ENCODE data around the gene YPEL3.
A peak's percentile ranks its signal among the peaks of the same experiment; 100 is the strongest.

The YPEL3 gene

DNA sequence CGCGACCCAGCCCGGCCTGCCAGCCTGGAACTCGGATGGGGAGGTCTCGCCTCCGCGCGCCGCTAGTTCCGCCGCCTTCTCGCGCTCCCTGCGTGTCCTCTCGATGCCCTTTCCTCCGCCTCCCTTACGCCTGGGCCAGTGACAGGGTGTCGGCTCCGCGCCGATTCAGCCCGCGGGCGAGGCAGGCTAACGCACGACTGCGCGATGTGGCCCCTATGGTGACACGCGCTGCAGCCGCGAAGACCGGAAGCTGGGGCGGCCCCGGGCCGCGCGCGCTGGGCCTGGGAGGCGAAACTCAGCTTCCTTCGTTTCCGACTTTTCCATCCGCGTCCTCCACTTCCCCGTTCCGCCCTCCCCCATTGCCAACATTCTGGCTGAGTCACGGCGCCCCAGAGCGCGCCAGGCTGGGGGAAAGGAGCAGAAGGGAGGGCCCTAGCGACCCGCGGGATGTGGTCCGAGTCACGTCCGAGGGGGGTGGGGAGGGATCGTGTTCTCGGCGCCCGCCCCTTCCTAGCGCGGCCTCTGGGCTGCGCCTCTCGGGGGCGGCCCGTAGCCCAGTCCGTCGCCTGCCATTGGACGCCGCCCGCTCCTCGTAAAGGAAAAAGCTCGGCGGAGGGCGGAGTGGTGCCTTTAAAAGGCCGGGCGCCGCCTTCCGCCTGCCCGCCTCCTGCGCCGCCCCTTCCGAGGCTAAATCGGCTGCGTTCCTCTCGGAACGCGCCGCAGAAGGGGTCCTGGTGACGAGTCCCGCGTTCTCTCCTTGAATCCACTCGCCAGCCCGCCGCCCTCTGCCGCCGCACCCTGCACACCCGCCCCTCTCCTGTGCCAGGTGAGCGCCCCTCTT lies 30.7 kb downstream of the YPEL3 start, which contains the start of gene ALDOA (continued):
- peak; percentile 62; the same call in 1 of the 2 replicates for TF ChIP-seq YY1 (tag by site-specific recombination; IDR thresholded peaks at IDR 0.05)
- TF ChIP-seq, protein P1, sequence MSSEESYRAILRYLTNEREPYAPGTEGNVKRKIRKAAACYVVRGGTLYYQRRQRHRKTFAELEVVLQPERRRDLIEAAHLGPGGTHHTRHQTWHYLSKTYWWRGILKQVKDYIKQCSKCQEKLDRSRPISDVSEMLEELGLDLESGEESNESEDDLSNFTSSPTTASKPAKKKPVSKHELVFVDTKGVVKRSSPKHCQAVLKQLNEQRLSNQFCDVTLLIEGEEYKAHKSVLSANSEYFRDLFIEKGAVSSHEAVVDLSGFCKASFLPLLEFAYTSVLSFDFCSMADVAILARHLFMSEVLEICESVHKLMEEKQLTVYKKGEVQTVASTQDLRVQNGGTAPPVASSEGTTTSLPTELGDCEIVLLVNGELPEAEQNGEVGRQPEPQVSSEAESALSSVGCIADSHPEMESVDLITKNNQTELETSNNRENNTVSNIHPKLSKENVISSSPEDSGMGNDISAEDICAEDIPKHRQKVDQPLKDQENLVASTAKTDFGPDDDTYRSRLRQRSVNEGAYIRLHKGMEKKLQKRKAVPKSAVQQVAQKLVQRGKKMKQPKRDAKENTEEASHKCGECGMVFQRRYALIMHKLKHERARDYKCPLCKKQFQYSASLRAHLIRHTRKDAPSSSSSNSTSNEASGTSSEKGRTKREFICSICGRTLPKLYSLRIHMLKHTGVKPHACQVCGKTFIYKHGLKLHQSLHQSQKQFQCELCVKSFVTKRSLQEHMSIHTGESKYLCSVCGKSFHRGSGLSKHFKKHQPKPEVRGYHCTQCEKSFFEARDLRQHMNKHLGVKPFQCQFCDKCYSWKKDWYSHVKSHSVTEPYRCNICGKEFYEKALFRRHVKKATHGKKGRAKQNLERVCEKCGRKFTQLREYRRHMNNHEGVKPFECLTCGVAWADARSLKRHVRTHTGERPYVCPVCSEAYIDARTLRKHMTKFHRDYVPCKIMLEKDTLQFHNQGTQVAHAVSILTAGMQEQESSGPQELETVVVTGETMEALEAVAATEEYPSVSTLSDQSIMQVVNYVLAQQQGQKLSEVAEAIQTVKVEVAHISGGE (tag by site-specific recombination; conservative IDR thresholded peaks at IDR 0.05; ENCODE audit: low read depth), result peak; percentile 94
- TF ChIP-seq, protein P2, sequence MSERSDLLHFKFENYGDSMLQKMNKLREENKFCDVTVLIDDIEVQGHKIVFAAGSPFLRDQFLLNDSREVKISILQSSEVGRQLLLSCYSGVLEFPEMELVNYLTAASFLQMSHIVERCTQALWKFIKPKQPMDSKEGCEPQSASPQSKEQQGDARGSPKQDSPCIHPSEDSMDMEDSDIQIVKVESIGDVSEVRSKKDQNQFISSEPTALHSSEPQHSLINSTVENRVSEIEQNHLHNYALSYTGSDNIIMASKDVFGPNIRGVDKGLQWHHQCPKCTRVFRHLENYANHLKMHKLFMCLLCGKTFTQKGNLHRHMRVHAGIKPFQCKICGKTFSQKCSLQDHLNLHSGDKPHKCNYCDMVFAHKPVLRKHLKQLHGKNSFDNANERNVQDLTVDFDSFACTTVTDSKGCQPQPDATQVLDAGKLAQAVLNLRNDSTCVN (tag by site-specific recombination; optimal IDR thresholded peaks at IDR 0.05), result peak; percentile 100
- TF ChIP-seq ZNF76 (tag by site-specific recombination; IDR thresholded peaks at IDR 0.05; ENCODE audit: borderline replicate concordance, low read depth), result peak; percentile 76; the same call in 1 of the 2 replicates
- TF ChIP-seq SP7 (tag by site-specific recombination; IDR thresholded peaks at IDR 0.05), result peak; percentile 95
- peak; percentile 64; the same call in 1 of the 2 replicates for TF ChIP-seq ZNF777 (tag by site-specific recombination; IDR thresholded peaks at IDR 0.05; ENCODE audit: borderline replicate concordance)
- TF ChIP-seq ZSCAN16 (tag by site-specific recombination; IDR thresholded peaks at IDR 0.05), result peak; percentile 48; the same call in 1 of the 2 replicates
- TF ChIP-seq ZNF501 (tag by site-specific recombination; IDR thresholded peaks at IDR 0.05), result peak; percentile 95
- peak; percentile 78 for TF ChIP-seq ZNF146 (tag by site-specific recombination; IDR thresholded peaks at IDR 0.05)
- TF ChIP-seq, protein P3, sequence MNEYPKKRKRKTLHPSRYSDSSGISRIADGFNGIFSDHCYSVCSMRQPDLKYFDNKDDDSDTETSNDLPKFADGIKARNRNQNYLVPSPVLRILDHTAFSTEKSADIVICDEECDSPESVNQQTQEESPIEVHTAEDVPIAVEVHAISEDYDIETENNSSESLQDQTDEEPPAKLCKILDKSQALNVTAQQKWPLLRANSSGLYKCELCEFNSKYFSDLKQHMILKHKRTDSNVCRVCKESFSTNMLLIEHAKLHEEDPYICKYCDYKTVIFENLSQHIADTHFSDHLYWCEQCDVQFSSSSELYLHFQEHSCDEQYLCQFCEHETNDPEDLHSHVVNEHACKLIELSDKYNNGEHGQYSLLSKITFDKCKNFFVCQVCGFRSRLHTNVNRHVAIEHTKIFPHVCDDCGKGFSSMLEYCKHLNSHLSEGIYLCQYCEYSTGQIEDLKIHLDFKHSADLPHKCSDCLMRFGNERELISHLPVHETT (tag by site-specific recombination; IDR thresholded peaks at IDR 0.05), result peak; percentile 85
- peak; percentile 94 for TF ChIP-seq ZNF341 (tag by site-specific recombination; IDR thresholded peaks at IDR 0.05; ENCODE audit: low read depth)
- TF ChIP-seq, protein P4, sequence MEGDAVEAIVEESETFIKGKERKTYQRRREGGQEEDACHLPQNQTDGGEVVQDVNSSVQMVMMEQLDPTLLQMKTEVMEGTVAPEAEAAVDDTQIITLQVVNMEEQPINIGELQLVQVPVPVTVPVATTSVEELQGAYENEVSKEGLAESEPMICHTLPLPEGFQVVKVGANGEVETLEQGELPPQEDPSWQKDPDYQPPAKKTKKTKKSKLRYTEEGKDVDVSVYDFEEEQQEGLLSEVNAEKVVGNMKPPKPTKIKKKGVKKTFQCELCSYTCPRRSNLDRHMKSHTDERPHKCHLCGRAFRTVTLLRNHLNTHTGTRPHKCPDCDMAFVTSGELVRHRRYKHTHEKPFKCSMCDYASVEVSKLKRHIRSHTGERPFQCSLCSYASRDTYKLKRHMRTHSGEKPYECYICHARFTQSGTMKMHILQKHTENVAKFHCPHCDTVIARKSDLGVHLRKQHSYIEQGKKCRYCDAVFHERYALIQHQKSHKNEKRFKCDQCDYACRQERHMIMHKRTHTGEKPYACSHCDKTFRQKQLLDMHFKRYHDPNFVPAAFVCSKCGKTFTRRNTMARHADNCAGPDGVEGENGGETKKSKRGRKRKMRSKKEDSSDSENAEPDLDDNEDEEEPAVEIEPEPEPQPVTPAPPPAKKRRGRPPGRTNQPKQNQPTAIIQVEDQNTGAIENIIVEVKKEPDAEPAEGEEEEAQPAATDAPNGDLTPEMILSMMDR (tag by site-specific recombination; IDR thresholded peaks at IDR 0.05), result peak; percentile 34
- TF ChIP-seq KLF1 (tag by site-specific recombination; IDR thresholded peaks at IDR 0.05), result peak; percentile 88
- no peak for TF ChIP-seq ZNF830 (tag by site-specific recombination; IDR thresholded peaks at IDR 0.05; ENCODE audit: low read depth)
- TF ChIP-seq ZNF623 (tag by site-specific recombination; IDR thresholded peaks at IDR 0.05), result 0 out of 2 replicates have a peak, but pooled peaks have one; percentile 4
- peak; percentile 98 for TF ChIP-seq ZBTB20 (tag by site-specific recombination; IDR thresholded peaks at IDR 0.05)
- TF ChIP-seq, protein P5, sequence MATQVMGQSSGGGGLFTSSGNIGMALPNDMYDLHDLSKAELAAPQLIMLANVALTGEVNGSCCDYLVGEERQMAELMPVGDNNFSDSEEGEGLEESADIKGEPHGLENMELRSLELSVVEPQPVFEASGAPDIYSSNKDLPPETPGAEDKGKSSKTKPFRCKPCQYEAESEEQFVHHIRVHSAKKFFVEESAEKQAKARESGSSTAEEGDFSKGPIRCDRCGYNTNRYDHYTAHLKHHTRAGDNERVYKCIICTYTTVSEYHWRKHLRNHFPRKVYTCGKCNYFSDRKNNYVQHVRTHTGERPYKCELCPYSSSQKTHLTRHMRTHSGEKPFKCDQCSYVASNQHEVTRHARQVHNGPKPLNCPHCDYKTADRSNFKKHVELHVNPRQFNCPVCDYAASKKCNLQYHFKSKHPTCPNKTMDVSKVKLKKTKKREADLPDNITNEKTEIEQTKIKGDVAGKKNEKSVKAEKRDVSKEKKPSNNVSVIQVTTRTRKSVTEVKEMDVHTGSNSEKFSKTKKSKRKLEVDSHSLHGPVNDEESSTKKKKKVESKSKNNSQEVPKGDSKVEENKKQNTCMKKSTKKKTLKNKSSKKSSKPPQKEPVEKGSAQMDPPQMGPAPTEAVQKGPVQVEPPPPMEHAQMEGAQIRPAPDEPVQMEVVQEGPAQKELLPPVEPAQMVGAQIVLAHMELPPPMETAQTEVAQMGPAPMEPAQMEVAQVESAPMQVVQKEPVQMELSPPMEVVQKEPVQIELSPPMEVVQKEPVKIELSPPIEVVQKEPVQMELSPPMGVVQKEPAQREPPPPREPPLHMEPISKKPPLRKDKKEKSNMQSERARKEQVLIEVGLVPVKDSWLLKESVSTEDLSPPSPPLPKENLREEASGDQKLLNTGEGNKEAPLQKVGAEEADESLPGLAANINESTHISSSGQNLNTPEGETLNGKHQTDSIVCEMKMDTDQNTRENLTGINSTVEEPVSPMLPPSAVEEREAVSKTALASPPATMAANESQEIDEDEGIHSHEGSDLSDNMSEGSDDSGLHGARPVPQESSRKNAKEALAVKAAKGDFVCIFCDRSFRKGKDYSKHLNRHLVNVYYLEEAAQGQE (tag by site-specific recombination; IDR thresholded peaks at IDR 0.05), result peak; percentile 58; the same call in 1 of the 2 replicates
- peak; percentile 98 for TF ChIP-seq ZBTB7A (tag by site-specific recombination; IDR thresholded peaks at IDR 0.05; ENCODE audit: low read depth)
- TF ChIP-seq ZNF548 (tag by site-specific recombination; IDR thresholded peaks at IDR 0.05), result no peak
- TF ChIP-seq ZNF596 (tag by site-specific recombination; IDR thresholded peaks at IDR 0.05), result no peak
- TF ChIP-seq ZNF335 (tag by site-specific recombination; conservative IDR thresholded peaks at IDR 0.05), result peak; percentile 79; the same call in 1 of the 2 replicates
- TF ChIP-seq ZNF768 (tag by site-specific recombination; IDR thresholded peaks at IDR 0.05), result no peak

Data from HEK293 (cell line).